MCF 10A (cell line): ENCODE results near the gene NELL1. TPM values are rescaled to one million over a fixed set of nuclear protein-coding genes. Genes with fewer than 3 reads are reported as not detected.

Experiments used
- BruUV-seq: library from RNA; stranded (reverse); fragments of 400-500 nt; replicated peaks from 2 replicates; lab custom pipeline; 2021; lab: Mats Ljungman, UMichigan
- CTCF ChIA-PET: fragments of 300-600 bp; sonication (Branson Sonifier 250); formaldehyde crosslinking; extraction: SDS; loops from one replicate; lab custom pipeline; 2021; ENCODE audit warnings: antibody characterized with exemption, inconsistent platforms; lab: Yijun Ruan, JAX
- POLR2A ChIA-PET: fragments of 300-600, 350-650 bp; sonication (Branson Sonifier 250); formaldehyde crosslinking; extraction: SDS; loops from one replicate; lab custom pipeline; 2020; ENCODE audit warnings: antibody characterized with exemption, inconsistent platforms; lab: Yijun Ruan, JAX
- DNase-seq: peaks from one replicate; pipeline ENCODE4 v3.0.0-alpha.2; 2018; ENCODE audit not compliant: unreplicated experiment
- H3K27ac Mint-ChIP-seq: one replicate; pipeline ENCODE4 v1.8.0; 2022; ENCODE audit warnings: mild to moderate bottlenecking, low read depth, mixed read lengths; ENCODE audit not compliant: unreplicated experiment
- H3K27me3 Mint-ChIP-seq: one replicate; pipeline ENCODE4 v1.8.0; 2022; ENCODE audit warnings: mixed read lengths; ENCODE audit not compliant: insufficient read depth, unreplicated experiment
- H3K36me3 Mint-ChIP-seq: one replicate; pipeline ENCODE4 v1.8.0; 2022; ENCODE audit warnings: mild to moderate bottlenecking, moderate library complexity, mixed read lengths; ENCODE audit not compliant: insufficient read depth, unreplicated experiment
- H3K4me1 Mint-ChIP-seq: one replicate; pipeline ENCODE4 v1.8.0; 2022; ENCODE audit warnings: mixed read lengths; ENCODE audit not compliant: insufficient read depth, unreplicated experiment
- H3K4me3 Mint-ChIP-seq: one replicate; pipeline ENCODE4 v1.8.0; 2022; ENCODE audit warnings: mild to moderate bottlenecking, moderate library complexity, mixed read lengths; ENCODE audit not compliant: unreplicated experiment
- H3K9me3 Mint-ChIP-seq: one replicate; pipeline ENCODE4 v1.8.0; 2022; ENCODE audit warnings: mixed read lengths; ENCODE audit not compliant: unreplicated experiment
- intact Hi-C: fragments of 100-400 bp; cut with micrococcal nuclease; formaldehyde crosslinking; loops from 2 replicates; pipeline ENCODE4 v1.14.1; 2022
- total RNA-seq: library from RNA; stranded (reverse); gene quantifications from 2 replicates; pipeline ENCODE4 v1.2.3, GENCODE V29; 2022
- TF ChIP-seq, protein P1 (sequence below): fragments of 200-600 bp; IDR thresholded peaks from one replicate; pipeline ENCODE4 v1.8.0; 2022; ENCODE audit warnings: antibody characterized with exemption, mild to moderate bottlenecking; ENCODE audit not compliant: unreplicated experiment

NELL1 gene
- total RNA-seq, 1 experiment from 2014 or later, result not detected

DNA sequence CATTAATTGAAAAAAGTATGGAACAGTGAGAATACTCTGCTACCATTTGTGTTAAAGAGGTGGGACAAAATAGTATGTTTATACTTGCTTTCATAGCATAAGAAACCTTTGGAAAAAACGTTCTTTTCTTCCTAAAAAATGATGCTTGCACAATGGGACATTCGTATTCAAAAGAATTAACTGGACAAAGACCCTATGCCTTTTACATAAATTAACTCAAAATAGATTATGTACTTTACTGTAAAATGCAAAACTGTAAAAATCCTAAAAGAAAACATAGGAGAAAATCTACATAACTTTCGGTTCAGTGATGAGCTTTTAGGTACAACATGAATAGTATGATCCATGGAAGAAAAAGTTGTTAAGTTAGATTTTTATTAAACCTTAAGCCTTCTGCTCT lies 166.2 kb downstream of the NELL1 start:
- POLR2A ChIA-PET, result no interaction called here

DNA sequence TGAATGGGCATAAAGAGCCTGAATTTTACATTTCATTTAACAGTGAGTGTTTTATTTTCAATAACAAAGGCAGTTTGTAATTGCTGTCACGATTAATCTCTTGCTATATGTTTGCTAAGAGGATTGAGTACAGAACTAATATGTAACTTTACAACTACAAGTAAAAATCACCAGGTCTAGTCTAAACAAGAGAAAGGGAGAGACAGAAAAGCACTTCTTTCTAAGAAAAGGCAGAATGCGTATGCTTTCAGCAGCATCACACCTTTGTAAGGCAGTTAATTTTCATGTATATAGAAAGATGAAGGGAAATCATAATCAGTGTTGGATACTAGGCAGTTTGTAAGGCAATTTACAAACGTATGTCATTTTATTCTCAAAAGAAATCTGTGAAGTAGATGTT lies 169.8 kb downstream of the NELL1 start:
- TF ChIP-seq, protein P1, sequence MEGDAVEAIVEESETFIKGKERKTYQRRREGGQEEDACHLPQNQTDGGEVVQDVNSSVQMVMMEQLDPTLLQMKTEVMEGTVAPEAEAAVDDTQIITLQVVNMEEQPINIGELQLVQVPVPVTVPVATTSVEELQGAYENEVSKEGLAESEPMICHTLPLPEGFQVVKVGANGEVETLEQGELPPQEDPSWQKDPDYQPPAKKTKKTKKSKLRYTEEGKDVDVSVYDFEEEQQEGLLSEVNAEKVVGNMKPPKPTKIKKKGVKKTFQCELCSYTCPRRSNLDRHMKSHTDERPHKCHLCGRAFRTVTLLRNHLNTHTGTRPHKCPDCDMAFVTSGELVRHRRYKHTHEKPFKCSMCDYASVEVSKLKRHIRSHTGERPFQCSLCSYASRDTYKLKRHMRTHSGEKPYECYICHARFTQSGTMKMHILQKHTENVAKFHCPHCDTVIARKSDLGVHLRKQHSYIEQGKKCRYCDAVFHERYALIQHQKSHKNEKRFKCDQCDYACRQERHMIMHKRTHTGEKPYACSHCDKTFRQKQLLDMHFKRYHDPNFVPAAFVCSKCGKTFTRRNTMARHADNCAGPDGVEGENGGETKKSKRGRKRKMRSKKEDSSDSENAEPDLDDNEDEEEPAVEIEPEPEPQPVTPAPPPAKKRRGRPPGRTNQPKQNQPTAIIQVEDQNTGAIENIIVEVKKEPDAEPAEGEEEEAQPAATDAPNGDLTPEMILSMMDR, result no peak
- Mint-ChIP-seq H3K27me3 (no peaks in the 10 kb centered on the region), H3K9me3 (peaks cover 16% of the 10 kb centered on the region), H3K27ac (no peak overlapping the region), H3K36me3 (no peaks in the 10 kb centered on the region), H3K4me1 (no peaks in the 10 kb centered on the region), H3K4me3 (no peak overlapping the region)
- POLR2A ChIA-PET, result no interaction called here
- no peak for DNase-seq
- CTCF ChIA-PET, result no interaction called here
- intact Hi-C loops, result no loop called here
- BruUV-seq, result no TSS peak

More for the DNA sequence above, 166.2 kb downstream of the NELL1 start:
- no peak for DNase-seq
- H3K36me3 Mint-ChIP-seq, result no peaks in the 10 kb centered on the region
- no peaks in the 10 kb centered on the region for H3K4me1 Mint-ChIP-seq
- CTCF ChIA-PET, result no interaction called here
- no peaks in the 10 kb centered on the region for H3K27me3 Mint-ChIP-seq
- intact Hi-C loops, result no loop called here
- TF ChIP-seq, protein P1, result no peak
- H3K4me3 Mint-ChIP-seq, result no peak overlapping the region
- no peak overlapping the region for H3K27ac Mint-ChIP-seq
- H3K9me3 Mint-ChIP-seq, result peaks cover 9% of the 10 kb centered on the region
- no TSS peak for BruUV-seq

DNA sequence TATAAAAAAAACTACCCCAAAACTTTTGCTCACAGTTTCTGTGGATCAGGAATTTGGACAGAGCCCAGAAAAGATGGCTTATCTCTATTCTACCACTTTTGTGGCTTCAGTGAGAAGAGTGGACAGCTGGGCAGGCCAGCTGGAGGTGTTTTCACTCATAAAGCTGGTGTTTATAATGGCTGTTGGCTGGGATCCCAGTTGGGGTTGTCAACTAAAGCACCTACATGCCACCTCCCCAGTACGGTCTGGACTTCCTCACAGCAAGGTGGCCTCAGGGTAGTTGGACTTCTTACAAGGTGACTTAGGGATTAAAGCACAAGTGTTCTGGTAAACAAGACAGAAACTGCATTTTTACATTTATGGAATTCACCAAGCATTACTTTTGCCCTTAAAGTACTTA lies 171.0 kb downstream of the NELL1 start:
- ChIA-PET POLR2A (no interaction called here), CTCF (no interaction called here)
- no peak for DNase-seq
- no peaks in the 10 kb centered on the region for H3K27me3 Mint-ChIP-seq
- peaks cover 20% of the 10 kb centered on the region for H3K9me3 Mint-ChIP-seq
- H3K27ac Mint-ChIP-seq, result no peak overlapping the region
- no peaks in the 10 kb centered on the region for H3K36me3 Mint-ChIP-seq
- H3K4me3 Mint-ChIP-seq, result no peak overlapping the region
- no peaks in the 10 kb centered on the region for H3K4me1 Mint-ChIP-seq
- TF ChIP-seq, protein P1, result no peak
- intact Hi-C loops, result no loop called here
- no TSS peak for BruUV-seq

DNA sequence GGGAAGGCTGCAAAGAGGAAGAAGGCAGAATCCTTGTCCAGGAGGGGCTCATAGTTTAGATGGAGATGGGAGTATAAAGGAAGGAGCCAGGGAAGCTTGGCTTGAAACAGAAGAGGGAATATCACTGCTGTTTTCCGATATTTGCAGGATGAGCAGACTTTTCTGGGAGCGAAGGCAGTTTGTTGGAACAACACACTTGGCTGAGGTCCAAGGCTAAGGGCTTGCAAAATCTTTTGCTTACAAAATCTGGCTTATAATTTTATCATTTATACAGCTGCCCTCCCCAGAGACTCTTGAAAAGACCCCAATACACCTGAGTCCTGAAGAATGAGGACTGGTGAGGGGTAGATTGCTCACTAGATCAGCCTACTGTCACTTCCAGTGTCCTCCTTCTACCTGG lies 174.8 kb downstream of the NELL1 start:
- H3K36me3 Mint-ChIP-seq, result no peaks in the 10 kb centered on the region
- POLR2A ChIA-PET, result no interaction called here

More for the DNA sequence above, 174.8 kb downstream of the NELL1 start:
- Mint-ChIP-seq H3K27ac (no peak overlapping the region), H3K4me1 (no peaks in the 10 kb centered on the region), H3K9me3 (peaks cover 30% of the 10 kb centered on the region), H3K27me3 (no peaks in the 10 kb centered on the region), H3K4me3 (no peak overlapping the region)
- DNase-seq, result no peak
- intact Hi-C loops, result no loop called here
- TF ChIP-seq, protein P1, result no peak
- no TSS peak for BruUV-seq
- CTCF ChIA-PET, result no interaction called here
